ENCODE data around the gene KDR.

Gene KDR

DNA sequence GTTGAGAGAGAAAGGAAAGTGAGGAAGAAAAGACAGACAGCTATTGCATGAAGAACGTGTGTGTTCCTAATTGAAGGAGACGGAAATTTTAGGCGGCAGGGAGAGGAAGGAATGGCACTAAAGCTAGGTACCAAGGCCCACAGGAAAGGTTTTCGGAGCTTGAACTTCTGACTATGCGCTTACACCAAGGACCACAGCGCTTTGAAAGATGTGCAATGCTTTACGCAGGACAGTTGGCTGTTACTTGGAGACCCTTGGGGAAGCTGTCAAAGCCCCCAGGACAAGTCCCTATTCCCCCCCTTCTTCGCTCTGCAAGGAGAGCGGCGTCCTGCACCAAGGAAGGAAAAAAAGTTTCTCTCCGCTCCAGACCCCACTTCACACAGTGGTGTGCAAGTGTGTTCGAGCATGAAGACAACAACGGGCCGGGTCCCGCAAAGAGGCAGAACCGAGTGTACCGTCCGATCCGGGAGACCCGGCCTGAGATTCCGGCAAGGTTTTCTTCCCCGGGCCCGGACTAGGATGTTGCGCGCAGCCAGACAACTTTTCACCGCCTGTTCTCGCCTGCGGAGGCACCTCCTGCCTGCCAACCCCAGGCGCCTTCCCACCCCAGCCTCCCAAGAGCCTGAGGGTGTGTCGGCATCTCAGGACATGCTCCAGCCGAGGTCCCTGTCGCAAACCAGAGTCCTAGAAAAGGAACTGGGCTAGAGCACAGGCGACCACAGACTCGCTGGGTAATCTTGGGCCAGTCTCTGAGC lies 896 bp downstream of the KDR start:
- DNase-seq (ENCODE audit: extremely low spot score, insufficient read length, low read depth) = no peak
- no peak for FAIRE-seq

DNA sequence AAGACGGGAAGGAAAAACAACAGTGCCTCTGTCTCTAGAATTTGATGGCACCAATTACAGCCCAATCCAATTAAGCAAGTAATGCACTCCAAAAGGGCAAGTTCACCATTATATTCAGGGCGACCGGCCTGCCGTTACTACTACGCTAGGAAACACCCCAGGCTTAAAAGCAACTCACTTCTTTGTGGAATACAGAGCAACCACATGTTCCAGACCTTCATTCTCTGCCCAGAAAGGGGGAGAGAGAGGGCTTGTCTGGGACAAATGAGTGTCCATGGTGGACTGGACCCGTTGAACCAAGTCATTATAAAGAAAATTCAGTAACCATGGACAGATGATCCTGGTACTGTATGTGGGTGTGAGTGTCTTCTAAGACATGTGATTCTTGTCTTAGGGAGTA lies 1.6 kb downstream of the KDR start:
- FAIRE-seq (no peak), DNase-seq (ENCODE audit: extremely low spot score, insufficient read length, low read depth) (no peak)

DNA sequence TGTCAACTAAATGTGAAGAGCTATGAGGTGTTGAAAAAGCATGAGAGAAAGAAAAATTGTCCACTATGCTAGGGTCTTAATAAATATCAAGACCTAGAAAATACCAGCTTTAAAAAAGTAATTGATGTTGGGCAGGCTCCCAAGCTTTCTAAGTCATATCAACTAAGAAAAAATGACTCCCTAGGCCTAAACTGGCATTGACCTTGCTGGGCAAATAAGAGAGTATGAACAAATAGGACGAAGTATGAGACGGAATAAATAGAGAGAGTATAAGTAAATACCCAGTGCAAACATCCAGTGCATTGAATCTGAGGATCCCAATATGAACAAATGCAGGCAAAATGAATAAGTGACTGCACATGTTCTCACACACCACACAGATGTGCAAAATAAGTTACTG lies 3.2 kb downstream of the KDR start:
- FAIRE-seq (no peak), DNase-seq (ENCODE audit: extremely low spot score, insufficient read length, low read depth) (no peak)

DNA sequence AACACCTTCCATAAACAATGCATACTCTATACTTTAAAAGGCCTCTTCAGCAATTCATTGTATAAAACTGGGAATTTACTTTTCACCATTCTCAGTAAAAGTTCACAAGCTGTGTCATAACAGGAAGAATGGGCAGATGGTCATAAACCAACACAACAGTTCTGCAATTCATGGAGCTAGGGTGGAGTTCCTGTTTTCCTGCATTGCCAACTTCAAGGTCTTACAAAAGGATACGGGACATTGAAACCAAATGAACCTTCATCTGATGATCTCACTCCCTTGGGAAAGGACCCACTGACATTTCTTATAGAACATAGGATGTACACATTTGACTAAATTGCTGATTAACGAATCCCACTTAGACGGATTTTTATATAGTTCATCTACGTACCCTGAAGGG lies 4.1 kb downstream of the KDR start:
- FAIRE-seq = no peak
- DNase-seq (ENCODE audit: extremely low spot score, insufficient read length, low read depth) = no peak

DNA sequence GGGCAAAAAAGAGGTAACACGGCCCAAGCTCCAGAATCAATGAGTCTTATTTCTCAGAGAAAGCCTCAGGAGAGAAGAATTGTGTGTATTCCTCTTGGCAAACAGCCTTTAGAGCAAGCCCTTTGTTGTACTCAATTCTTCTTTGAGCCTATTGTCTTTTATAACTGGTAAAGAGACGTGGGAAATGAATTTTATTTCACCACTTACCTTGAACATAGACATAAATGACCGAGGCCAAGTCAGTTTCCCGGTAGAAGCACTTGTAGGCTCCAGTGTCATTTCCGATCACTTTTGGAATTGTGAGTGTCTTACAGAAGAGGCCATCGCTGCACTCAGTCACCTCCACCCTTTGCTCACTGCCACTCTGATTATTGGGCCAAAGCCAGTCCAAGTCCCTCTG lies 7.0 kb downstream of the KDR start:
- DNase-seq (ENCODE audit: extremely low spot score, insufficient read length, low read depth) (no peak), FAIRE-seq (no peak)

DNA sequence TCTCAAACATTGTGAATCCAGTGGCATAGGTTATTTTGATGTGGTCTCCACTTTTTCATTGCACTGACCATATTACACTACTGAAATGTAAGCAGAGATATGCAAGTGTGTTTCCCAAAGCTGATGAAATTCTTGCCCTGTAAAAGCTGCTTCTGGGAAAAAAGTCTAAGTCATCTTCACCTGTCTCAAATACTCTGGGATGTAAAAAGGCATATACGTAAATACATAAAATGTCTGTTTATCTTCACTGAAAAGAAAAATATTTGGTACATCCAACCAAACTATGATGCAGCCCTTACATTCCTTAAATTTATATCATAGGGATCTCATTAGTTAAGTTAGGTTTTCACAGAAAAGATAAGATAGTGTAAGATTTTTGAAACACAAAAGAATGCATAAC lies 7.9 kb downstream of the KDR start:
- FAIRE-seq = no peak
- DNase-seq (ENCODE audit: extremely low spot score, insufficient read length, low read depth) = no peak

DNA sequence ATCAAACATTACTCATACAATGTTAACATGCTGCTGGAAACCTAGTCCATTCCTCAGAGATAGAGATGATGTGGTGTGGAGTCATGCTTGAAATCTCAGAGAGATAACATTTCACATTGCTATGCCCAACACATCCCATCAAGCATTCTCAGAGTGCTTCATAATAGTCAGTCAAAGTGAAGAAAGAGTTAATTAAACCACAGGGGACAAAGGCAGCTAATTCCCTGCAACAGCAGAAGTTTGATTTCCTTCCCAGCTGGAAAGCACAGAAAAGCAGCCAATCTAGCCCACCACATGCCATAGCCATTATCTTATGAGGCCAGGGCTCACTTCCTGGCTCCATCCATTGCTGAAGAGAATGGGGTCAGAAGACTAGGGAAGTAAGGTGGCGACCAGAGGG lies 8.9 kb downstream of the KDR start:
- FAIRE-seq (no peak), DNase-seq (ENCODE audit: extremely low spot score, insufficient read length, low read depth) (no peak)

DNA sequence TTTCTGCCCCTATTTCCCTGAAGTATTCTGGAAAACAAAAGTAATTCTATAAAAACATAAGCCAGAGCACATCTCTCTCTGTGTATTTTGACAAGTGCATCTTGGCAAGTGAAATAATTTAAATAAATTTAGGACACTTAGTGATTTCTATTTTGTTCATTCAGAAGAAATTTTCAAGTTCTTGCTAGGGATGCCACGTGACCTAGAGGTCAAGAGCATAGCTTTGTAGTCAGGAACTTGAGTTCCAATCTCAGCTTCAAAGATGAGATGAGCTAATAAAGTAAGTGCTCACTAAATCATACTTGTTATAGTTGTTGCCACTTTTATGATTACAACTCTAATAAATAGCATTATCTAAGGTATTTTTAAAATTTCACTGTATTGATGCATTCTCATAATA lies 13.8 kb downstream of the KDR start:
- FAIRE-seq (no peak), DNase-seq (ENCODE audit: extremely low spot score, insufficient read length, low read depth) (no peak)

DNA sequence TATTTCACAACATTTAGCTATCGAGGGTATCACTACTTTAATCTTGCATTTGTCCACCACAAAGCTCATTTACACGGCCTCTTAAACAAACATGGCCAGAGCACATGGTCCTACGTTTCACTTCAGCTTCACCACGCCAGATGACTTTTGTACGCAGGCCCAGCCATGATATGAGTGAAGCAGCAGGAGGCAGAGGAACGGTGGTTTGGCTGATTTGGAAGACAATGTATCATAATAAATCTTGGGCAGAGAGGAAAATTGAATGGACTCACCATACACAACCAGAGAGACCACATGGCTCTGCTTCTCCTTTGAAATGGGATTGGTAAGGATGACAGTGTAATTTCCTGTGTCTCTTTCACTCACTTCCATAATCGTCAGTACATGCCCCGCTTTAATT lies 15.3 kb downstream of the KDR start:
- DNase-seq (ENCODE audit: extremely low spot score, insufficient read length, low read depth) (no peak), FAIRE-seq (no peak)

DNA sequence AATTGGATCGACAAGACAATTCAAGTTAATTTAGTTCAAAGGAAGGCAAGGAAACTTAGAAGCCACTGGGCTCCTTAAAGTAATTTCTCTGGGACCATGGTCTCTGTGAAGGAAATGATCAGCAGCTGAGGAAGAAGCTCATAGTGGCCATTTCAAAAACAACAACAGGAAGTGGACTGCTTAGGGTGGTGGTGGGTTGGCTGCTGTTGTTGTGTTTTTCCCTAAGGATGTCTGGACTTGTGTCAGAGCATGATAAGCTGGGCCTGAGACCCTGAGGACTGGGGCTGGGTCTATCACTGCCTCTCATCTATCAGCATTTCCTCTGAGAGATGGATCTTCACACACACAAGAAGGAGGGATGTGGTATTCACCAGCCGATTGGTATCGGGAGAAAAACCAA lies 18.3 kb downstream of the KDR start:
- FAIRE-seq (no peak), DNase-seq (ENCODE audit: extremely low spot score, insufficient read length, low read depth) (no peak)

DNA sequence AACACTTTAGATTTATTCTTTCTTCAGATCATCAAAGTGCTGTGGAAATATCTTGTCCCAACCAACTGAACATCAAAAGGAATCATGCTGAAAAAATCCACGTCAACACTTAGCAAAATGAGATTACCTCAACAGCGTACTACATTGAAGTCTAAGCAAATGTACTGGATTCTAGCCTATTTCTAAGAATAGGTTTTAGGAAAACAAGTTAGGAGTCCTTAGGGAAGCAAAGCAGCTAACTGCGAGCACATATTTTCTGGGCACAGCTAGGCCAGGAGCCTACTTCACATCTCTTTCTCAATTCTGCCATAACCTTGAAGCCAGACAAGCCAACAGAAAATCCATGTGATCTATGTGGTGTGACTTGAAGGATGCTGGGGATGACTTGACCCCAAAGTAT lies 22.2 kb downstream of the KDR start:
- FAIRE-seq (no peak), DNase-seq (ENCODE audit: extremely low spot score, insufficient read length, low read depth) (no peak)

DNA sequence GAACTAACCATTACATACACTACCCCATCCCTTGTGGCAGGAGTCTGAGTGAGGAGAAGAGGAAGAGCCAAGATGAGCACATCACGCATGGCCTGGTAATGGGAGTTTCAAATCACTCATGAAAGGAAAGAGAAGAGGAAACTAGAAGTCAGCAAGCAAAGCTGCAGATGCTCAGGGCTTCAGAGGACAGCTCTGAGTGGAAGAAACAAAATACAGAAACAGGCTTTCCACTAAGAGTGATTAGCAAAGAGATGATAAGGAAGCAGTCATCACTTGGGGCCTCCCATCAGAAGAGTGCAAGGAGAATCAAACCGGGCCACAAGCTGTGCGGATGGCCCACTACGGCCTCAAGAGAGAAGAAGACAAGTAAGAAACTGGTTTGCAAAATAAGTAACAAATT lies 25.6 kb downstream of the KDR start:
- DNase-seq (ENCODE audit: extremely low spot score, insufficient read length, low read depth) (no peak), FAIRE-seq (no peak)

DNA sequence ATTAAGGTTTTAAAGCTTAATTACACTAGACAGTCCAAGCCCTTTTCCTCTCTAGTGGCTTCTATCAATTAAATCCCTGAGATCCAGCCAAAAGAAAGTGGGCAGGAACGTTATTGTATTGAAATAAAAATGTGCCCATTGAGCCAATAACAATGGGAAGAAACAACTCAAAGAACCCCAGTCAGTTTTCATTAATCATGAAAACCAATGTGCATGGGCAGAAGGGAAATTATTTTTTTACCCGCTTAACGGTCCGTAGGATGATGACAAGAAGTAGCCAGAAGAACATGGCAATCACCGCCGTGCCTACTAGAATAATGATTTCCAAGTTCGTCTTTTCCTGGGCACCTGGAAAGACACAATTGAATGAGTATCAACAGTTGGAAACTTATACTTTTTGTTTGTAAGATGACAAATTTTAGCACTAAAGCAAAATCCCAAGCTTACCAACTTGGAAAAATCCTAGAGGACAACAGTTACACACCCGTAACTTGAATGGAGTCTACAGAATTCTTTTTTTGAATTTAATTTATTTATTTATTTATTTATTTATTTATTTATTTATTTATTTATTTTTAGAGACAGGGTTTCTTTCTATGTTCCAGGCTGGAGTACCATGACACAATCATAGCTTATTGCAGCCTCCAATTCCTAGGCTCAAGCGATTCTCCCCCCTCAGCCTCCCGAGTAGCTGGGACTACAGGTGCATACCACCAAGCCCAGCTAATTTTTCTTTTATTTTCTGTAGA lies 26.8 kb downstream of the KDR start:
- DNase-seq (ENCODE audit: extremely low spot score, insufficient read length, low read depth) = no peak
- no peak for FAIRE-seq

DNA sequence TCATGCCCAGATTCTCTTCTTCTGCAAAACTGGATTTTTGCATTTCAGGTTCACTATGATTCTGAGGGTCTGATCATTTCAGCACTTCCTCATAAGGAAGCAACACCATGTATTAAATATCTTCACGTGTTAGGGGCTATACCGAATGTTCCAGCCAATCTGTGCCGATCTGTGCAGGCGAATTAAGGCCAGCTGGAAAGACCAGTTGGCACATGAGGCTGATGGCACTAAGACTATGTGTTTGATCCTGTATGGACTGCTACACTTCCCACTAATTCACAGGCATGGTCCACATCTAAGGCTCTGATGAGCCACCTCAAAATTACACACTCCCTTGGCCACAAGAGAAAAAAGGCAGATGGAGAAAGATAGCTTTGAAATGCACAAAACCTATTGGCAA lies 28.8 kb downstream of the KDR start:
- DNase-seq (ENCODE audit: extremely low spot score, insufficient read length, low read depth) = no peak
- FAIRE-seq = no peak

DNA sequence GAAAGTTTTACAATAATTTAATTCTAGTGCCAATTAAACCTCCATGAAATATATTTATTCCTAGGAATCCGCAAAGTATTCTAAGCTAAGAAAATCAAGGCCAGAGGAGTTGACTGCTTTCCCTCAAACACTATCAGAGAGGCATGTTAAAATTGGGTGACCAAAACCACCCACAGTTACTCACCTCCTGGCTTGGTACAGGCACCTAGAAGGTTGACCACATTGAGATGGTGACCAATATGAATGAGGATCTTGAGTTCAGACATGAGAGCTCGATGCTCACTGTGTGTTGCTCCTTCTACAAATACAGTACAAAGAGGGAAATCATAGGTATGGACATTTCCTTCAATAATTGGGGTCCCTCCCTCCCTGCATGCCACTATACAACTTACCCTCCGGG lies 29.4 kb downstream of the KDR start:
- no peak for FAIRE-seq
- DNase-seq (ENCODE audit: extremely low spot score, insufficient read length, low read depth) = no peak

DNA sequence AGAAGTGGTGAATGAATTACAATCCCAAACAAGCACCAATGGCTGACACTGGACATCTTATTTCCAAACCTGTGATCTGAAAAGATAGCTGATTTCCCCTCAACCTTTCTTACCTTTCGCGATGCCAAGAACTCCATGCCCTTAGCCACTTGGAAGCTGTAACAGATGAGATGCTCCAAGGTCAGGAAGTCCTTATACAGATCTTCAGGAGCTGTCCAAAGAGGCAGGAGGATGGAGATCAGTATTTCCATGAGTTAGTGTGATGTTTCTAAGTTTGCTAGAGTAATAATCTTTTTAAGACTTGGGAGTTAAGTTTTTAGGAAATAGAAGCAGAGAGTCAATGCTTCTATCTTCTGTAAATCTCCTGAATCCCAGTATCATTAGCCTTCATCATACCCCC lies 32.9 kb downstream of the KDR start:
- no peak for DNase-seq (ENCODE audit: extremely low spot score, insufficient read length, low read depth)
- FAIRE-seq = no peak

DNA sequence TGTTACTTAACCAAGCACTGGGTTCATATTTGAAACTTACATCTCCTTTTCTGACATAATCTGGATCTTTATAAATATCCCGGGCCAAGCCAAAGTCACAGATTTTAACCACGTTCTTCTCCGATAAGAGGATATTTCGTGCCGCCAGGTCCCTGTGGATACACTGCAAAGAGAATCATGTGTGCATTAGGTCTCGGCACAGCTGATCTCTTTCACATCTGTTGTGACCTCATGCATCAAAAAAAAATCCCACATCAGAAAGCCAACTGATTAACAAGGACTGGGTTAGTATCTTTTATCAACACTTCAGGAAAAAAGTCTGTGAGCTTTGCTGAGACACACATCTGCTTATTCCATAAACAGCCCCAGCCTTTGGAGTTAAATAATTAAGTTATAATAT lies 35.5 kb downstream of the KDR start:
- DNase-seq (ENCODE audit: extremely low spot score, insufficient read length, low read depth) = no peak
- FAIRE-seq = no peak

DNA sequence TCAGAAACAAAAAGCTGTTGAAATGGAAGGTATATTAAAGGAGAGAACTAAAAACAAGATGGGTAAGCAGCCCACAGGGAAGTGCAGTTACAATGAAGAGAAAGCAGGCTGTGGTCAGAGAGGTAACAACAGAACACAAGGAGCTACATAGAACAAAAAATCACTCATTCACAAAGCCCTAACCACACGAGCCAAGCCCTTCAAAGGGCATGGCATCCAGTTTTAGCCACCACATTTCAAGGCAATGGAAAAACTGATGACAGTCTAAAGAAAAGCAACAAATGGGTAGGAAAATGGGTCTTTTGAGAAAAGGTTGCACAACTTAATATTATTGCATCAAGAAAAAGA lies 37.5 kb downstream of the KDR start:
- no peak for FAIRE-seq
- no peak for DNase-seq (ENCODE audit: extremely low spot score, insufficient read length, low read depth)

DNA sequence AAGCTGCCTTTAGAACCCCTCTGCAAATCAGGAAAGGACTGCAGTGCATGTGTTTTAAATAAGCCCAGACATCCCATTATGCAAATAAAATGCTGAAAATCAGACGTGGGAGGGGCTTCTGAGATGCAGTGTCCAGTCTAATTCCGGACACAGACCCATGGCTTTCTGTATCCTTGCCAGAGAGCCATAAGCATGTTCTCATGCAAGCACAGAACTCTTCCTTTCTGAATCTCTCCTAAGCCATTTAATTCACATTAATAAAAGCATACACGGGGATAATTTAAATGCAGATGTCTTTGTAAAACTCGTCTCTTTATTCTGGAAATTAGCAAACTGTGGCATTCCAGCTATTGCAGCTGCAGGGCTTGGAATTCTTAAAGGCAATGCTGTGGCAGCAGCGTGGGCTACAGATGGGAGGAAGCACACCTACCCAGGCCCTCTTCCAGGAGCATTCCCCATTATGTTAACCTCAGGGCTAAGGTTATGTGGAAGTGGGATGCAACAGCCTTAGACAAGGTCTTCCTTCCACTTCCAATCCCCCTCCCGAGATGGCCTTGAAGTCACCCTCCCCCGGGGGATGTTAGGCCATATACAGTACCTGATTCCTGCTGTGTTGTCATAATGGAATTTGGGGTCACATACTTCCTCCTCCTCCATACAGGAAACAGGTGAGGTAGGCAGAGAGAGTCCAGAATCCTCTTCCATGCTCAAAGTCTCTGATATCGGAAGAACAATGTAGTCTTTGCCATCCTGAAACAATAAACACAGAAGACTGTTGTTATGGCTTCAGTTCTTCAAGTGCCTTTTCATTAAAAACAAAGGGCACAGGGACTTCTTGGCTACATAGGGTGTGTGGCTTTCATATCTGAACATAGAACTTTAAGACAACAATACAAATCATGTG lies 38.1 kb downstream of the KDR start:
- FAIRE-seq (no peak), DNase-seq (ENCODE audit: extremely low spot score, insufficient read length, low read depth) (no peak)

DNA sequence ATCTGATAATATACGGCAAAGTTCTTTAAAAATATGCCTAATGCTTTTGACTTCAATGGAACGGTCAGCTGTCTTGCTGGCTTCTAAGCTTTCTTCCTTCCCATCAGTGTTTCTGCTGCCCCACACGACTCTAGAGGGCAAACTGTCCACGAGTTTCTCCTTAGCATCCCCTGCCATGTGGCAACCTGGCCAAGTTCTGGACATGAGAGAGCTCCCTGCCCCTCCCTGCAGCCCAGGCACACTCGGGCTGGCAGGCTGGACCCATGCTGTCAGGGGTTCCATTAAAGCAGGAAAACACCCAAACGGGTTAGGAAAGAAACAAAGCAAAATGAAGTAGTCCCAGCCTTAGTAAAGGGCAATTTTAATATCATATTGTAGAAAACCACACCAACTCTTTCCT lies 38.8 kb downstream of the KDR start:
- DNase-seq (ENCODE audit: extremely low spot score, insufficient read length, low read depth) = no peak
- no peak for FAIRE-seq

DNA sequence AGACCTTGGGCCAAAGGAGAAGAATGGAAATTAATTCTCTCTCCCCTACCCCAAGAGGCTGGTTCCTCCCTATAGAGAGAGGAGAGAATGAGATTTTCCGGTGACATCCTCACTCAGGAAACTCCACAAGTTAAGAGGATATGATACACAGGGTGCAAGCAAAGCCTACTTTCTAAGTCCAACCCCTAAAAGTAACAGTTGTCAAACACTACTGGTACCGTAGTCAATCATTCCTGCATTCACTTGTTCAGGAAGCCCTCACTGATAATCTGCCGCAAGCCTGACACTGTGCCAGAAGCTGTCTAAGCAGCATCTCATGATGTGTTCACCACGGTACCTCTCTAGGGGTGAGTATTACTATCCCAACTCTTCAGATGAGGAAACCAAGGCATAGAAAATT lies 41.7 kb downstream of the KDR start:
- FAIRE-seq (no peak), DNase-seq (ENCODE audit: extremely low spot score, insufficient read length, low read depth) (no peak)
